ENCODE measurements around the gene AK8. TPM values are rescaled to one million over a fixed set of nuclear protein-coding genes. Genes with fewer than 3 reads are reported as not detected.
A peak's percentile ranks its signal among the peaks of the same experiment; 100 is the strongest.

Gene AK8
- total RNA-seq, 1 donor from 2014 or later = 2.1 TPM

- TF ChIP-seq CTCF (IDR thresholded peaks at IDR 0.05; ENCODE audit: unreplicated experiment) = no peak
- Mint-ChIP-seq H3K4me3 (no peak overlapping the region), H3K9me3 (no peaks in the 10 kb centered on the region), H3K36me3 (peaks cover 35% of the 10 kb centered on the region), H3K4me1 (no peaks in the 10 kb centered on the region), H3K27ac (no peak overlapping the region), H3K27me3 (ENCODE audit: low read depth) (no peaks in the 10 kb centered on the region)
- DNase-seq (ENCODE audit: low spot score in 2 of 2, unreplicated experiment in 2 of 2) = no peak
Observed at GRCh38 chr9:132903574-132904492, 25.7 kb upstream of the AK8 start.

- H3K4me1 Mint-ChIP-seq = no peaks in the 10 kb centered on the region
- peak; percentile 98 for TF ChIP-seq CTCF (IDR thresholded peaks at IDR 0.05; ENCODE audit: unreplicated experiment)
- no peak overlapping the region for H3K4me3 Mint-ChIP-seq
- H3K27ac Mint-ChIP-seq = no peak overlapping the region
- H3K9me3 Mint-ChIP-seq = no peaks in the 10 kb centered on the region
- peaks cover 44% of the 10 kb centered on the region for H3K36me3 Mint-ChIP-seq
- no peaks in the 10 kb centered on the region for H3K27me3 Mint-ChIP-seq (ENCODE audit: low read depth)
- peak; percentile 46 to 88 for DNase-seq (ENCODE audit: low spot score in 2 of 2, unreplicated experiment in 2 of 2)
Observed at GRCh38 chr9:132901858-132902831, 24.1 kb upstream of the AK8 start.

- H3K27me3 Mint-ChIP-seq (ENCODE audit: low read depth) = no peaks in the 10 kb centered on the region
- peaks cover 43% of the 10 kb centered on the region for H3K36me3 Mint-ChIP-seq
- H3K9me3 Mint-ChIP-seq = no peaks in the 10 kb centered on the region
- no peak for DNase-seq (ENCODE audit: low spot score in 2 of 2, unreplicated experiment in 2 of 2)
- no peak overlapping the region for H3K27ac Mint-ChIP-seq
- H3K4me1 Mint-ChIP-seq = peaks cover 2% of the 10 kb centered on the region
- no peak for TF ChIP-seq CTCF (IDR thresholded peaks at IDR 0.05; ENCODE audit: unreplicated experiment)
- no peak overlapping the region for H3K4me3 Mint-ChIP-seq
Observed at GRCh38 chr9:132898051-132898450, 20.0 kb upstream of the AK8 start.

GRCh38 chr9:132896906-132897305 lies 18.8 kb upstream of the AK8 start:
- no peak for DNase-seq (ENCODE audit: low spot score in 2 of 2, unreplicated experiment in 2 of 2)
- Mint-ChIP-seq H3K27ac (no peak overlapping the region), H3K9me3 (no peaks in the 10 kb centered on the region), H3K36me3 (peaks cover 46% of the 10 kb centered on the region), H3K4me1 (peaks cover 2% of the 10 kb centered on the region), H3K4me3 (no peak overlapping the region), H3K27me3 (ENCODE audit: low read depth) (no peaks in the 10 kb centered on the region)
- TF ChIP-seq CTCF (IDR thresholded peaks at IDR 0.05; ENCODE audit: unreplicated experiment) = no peak

- H3K36me3 Mint-ChIP-seq = peaks cover 42% of the 10 kb centered on the region
- no peaks in the 10 kb centered on the region for H3K9me3 Mint-ChIP-seq
- no peaks in the 10 kb centered on the region for H3K27me3 Mint-ChIP-seq (ENCODE audit: low read depth)
- no peak for TF ChIP-seq CTCF (IDR thresholded peaks at IDR 0.05; ENCODE audit: unreplicated experiment)
- no peak overlapping the region for H3K4me3 Mint-ChIP-seq
- DNase-seq (ENCODE audit: low spot score in 2 of 2, unreplicated experiment in 2 of 2) = no peak
- H3K4me1 Mint-ChIP-seq = peaks cover 2% of the 10 kb centered on the region
- no peak overlapping the region for H3K27ac Mint-ChIP-seq
Observed at GRCh38 chr9:132896264-132896663, 18.2 kb upstream of the AK8 start.
